ENCODE measurements around the gene SEMA5A. TPM values are rescaled to one million over a fixed set of nuclear protein-coding genes. Genes with fewer than 3 reads are reported as not detected.

SEMA5A gene
- total and polyA plus RNA-seq, 2 donors (not counting 1 experiment from before 2014, with no cell fraction given) = not detected

GRCh38 chr5:9362600-9362999 is 183.3 kb downstream of the SEMA5A start:
- POLR2A ChIA-PET = no interaction called here
- H3K9me3 Mint-ChIP-seq (ENCODE audit: insufficient read depth) = no peaks in the 10 kb centered on the region
- H3K27me3 ChIP-seq (replicated peaks in 1 of 4; ENCODE audit: control extremely low read depth in 1 of 4, control insufficient read depth in 3 of 4, insufficient read depth in 4 of 4, low read length in 3 of 4) = no peaks in the 10 kb centered on the region
- no peaks in the 10 kb centered on the region for H3K9me3 ChIP-seq (ENCODE audit: control extremely low read depth in 1 of 3, control insufficient read depth in 2 of 3, insufficient read depth in 1 of 3, low read length in 2 of 3)
- no peaks in the 10 kb centered on the region for H3K4me1 Mint-ChIP-seq
- H4K20me1 ChIP-seq (ENCODE audit: control insufficient read depth, insufficient read depth, low read length, poor library complexity, severe bottlenecking) = no peaks in the 10 kb centered on the region
- no peak overlapping the region for H3K27ac Mint-ChIP-seq
- H2AFZ ChIP-seq (ENCODE audit: insufficient read depth, low read depth, low read length, poor library complexity, severe bottlenecking) = no peak overlapping the region
- ATAC-seq (ENCODE audit: low read depth) (no peak), DNase-seq (no peak)
- intact Hi-C loops (cut with micrococcal nuclease) = no loop called here
- no peaks in the 10 kb centered on the region for H3K27me3 Mint-ChIP-seq
- no peak overlapping the region for H3K4me3 ChIP-seq (ENCODE audit: control extremely low read depth in 1 of 5, extremely low read depth in 1 of 5, insufficient read depth in 1 of 5, low read depth in 2 of 5, low read length in 4 of 5)
- no peaks in the 10 kb centered on the region for H3K79me2 ChIP-seq (ENCODE audit: control insufficient read depth, insufficient read depth, low read length)
- no peaks in the 10 kb centered on the region for H3K4me1 ChIP-seq (ENCODE audit: control insufficient read depth in 2 of 2, insufficient read depth in 2 of 2, low read length in 2 of 2)
- H3K9ac ChIP-seq (ENCODE audit: low read length) = no peak overlapping the region
- H3K36me3 ChIP-seq (replicated peaks in 1 of 2; ENCODE audit: control extremely low read depth in 1 of 2, control insufficient read depth in 1 of 2, extremely low read depth in 1 of 2, insufficient read depth in 2 of 2, low read length in 1 of 2) = no peaks in the 10 kb centered on the region
- CTCF ChIA-PET = no interaction called here
- H3K4me3 Mint-ChIP-seq = no peak overlapping the region
- no peak overlapping the region for H3K27ac ChIP-seq (ENCODE audit: low read length in 2 of 2)
- no CpG with 5 or more reads among the region's 3 CpGs for whole genome bisulfite sequencing (ENCODE audit: insufficient coverage)
- no peak for TF ChIP-seq EZH2 (IDR thresholded peaks at IDR 0.05; ENCODE audit: borderline replicate concordance, insufficient read depth, low read depth, low read length, poor library complexity, severe bottlenecking)
- no peak overlapping the region for H3K4me2 ChIP-seq (replicated peaks; ENCODE audit: low read depth, low read length, poor library complexity, severe bottlenecking)

GRCh38 chr5:9361835-9362234 is 184.0 kb downstream of the SEMA5A start:
- no peaks in the 10 kb centered on the region for H3K4me1 Mint-ChIP-seq
- no peaks in the 10 kb centered on the region for H3K36me3 ChIP-seq (replicated peaks in 1 of 2; ENCODE audit: control extremely low read depth in 1 of 2, control insufficient read depth in 1 of 2, extremely low read depth in 1 of 2, insufficient read depth in 2 of 2, low read length in 1 of 2)
- DNase-seq (no peak), ATAC-seq (ENCODE audit: low read depth) (no peak)
- POLR2A ChIA-PET = no interaction called here
- no peak overlapping the region for H3K4me2 ChIP-seq (replicated peaks; ENCODE audit: low read depth, low read length, poor library complexity, severe bottlenecking)
- intact Hi-C loops (cut with micrococcal nuclease) = no loop called here
- no peaks in the 10 kb centered on the region for H3K27me3 ChIP-seq (replicated peaks in 1 of 4; ENCODE audit: control extremely low read depth in 1 of 4, control insufficient read depth in 3 of 4, insufficient read depth in 4 of 4, low read length in 3 of 4)
- 38% methylated on average over 8 of the region's 8 CpGs for WGBS (ENCODE audit: insufficient coverage)
- H3K79me2 ChIP-seq (ENCODE audit: control insufficient read depth, insufficient read depth, low read length) = no peaks in the 10 kb centered on the region
- CTCF ChIA-PET = no interaction called here
- H3K27ac Mint-ChIP-seq = no peak overlapping the region
- H4K20me1 ChIP-seq (ENCODE audit: control insufficient read depth, insufficient read depth, low read length, poor library complexity, severe bottlenecking) = no peaks in the 10 kb centered on the region
- no peaks in the 10 kb centered on the region for H3K9me3 ChIP-seq (ENCODE audit: control extremely low read depth in 1 of 3, control insufficient read depth in 2 of 3, insufficient read depth in 1 of 3, low read length in 2 of 3)
- no peak overlapping the region for H3K4me3 Mint-ChIP-seq
- no peaks in the 10 kb centered on the region for H3K4me1 ChIP-seq (ENCODE audit: control insufficient read depth in 2 of 2, insufficient read depth in 2 of 2, low read length in 2 of 2)
- H2AFZ ChIP-seq (ENCODE audit: insufficient read depth, low read depth, low read length, poor library complexity, severe bottlenecking) = no peak overlapping the region
- no peak overlapping the region for H3K27ac ChIP-seq (ENCODE audit: low read length in 2 of 2)
- H3K9me3 Mint-ChIP-seq (ENCODE audit: insufficient read depth) = no peaks in the 10 kb centered on the region
- no peaks in the 10 kb centered on the region for H3K27me3 Mint-ChIP-seq
- H3K9ac ChIP-seq (ENCODE audit: low read length) = no peak overlapping the region
- no peak overlapping the region for H3K4me3 ChIP-seq (ENCODE audit: control extremely low read depth in 1 of 5, extremely low read depth in 1 of 5, insufficient read depth in 1 of 5, low read depth in 2 of 5, low read length in 4 of 5)
- TF ChIP-seq EZH2 (IDR thresholded peaks at IDR 0.05; ENCODE audit: borderline replicate concordance, insufficient read depth, low read depth, low read length, poor library complexity, severe bottlenecking) (no peak), CTCF (IDR thresholded peaks at IDR 0.05) (no peak)

All from B cell (primary cell).